ENCODE measurements around the gene WDR5B. TPM values are rescaled to one million over a fixed set of nuclear protein-coding genes. Genes with fewer than 3 reads are reported as not detected.

The WDR5B gene
- total and polyA plus RNA-seq, 2 of the 4 experiments (the other 2 are of a cell fraction), result 3.1 to 5.6 TPM

- no peak overlapping the region for H3K27ac ChIP-seq (ENCODE audit: insufficient read depth, low read length)
- H4K8ac ChIP-seq (ENCODE audit: low read depth in 2 of 2, low read length in 2 of 2), result no peak overlapping the region
- ATAC-seq (ENCODE audit: low read depth), result no peak
- POLR2A ChIA-PET (ENCODE audit: unreplicated experiment), result no interaction called here
- BruUV-seq (replicated peaks), result no TSS peak
- no peak overlapping the region for H3K9ac ChIP-seq (ENCODE audit: low read depth, low read length)
- no peak overlapping the region for H3K4me2 ChIP-seq (ENCODE audit: low read depth, low read length)
- H3K14ac ChIP-seq (replicated peaks; ENCODE audit: low read depth, low read length), result no peak overlapping the region
- no peak overlapping the region for H2AFZ ChIP-seq (replicated peaks; ENCODE audit: low read length, poor library complexity)
- H2BK120ac ChIP-seq (ENCODE audit: low read depth, low read length), result no peak overlapping the region
- no peak overlapping the region for H3K23ac ChIP-seq (ENCODE audit: low read depth, low read length)
- H2AK9ac ChIP-seq (replicated peaks; ENCODE audit: low read depth, low read length, poor library complexity), result no peak overlapping the region
- H3K79me1 ChIP-seq (ENCODE audit: low read depth in 1 of 2, low read length in 2 of 2), result peaks cover 16 to 30% of the 10 kb centered on the region in 2 experiments
- H3K56ac ChIP-seq (ENCODE audit: extremely low read depth, insufficient read depth, low read length), result no peak overlapping the region
- H2BK20ac ChIP-seq (ENCODE audit: low read depth, low read length), result no peak overlapping the region
- H3K36me3 ChIP-seq (ENCODE audit: control insufficient read depth, insufficient read depth, low read length), result peaks cover 13% of the 10 kb centered on the region
- H3K4me3 ChIP-seq (ENCODE audit: insufficient read depth, low read depth, low read length), result no peak overlapping the region
- no peak overlapping the region for H2AK5ac ChIP-seq (ENCODE audit: low read depth, low read length)
- no peak overlapping the region for H3K18ac ChIP-seq (ENCODE audit: low read depth, low read length)
- no peaks in the 10 kb centered on the region for H3K27me3 ChIP-seq (ENCODE audit: control insufficient read depth, insufficient read depth, low read length)
- H3K9me1 ChIP-seq (ENCODE audit: insufficient read depth, low read length), result peaks cover 3% of the 10 kb centered on the region; the same call in 1 of the 2 replicates
- no peaks in the 10 kb centered on the region for H3K9me3 ChIP-seq (ENCODE audit: control insufficient read depth, insufficient read depth, low read length)
- H3K4ac ChIP-seq (ENCODE audit: low read depth, low read length), result no peak overlapping the region
- CTCF ChIA-PET, result interaction anchor here (0.7 to 1.2 kb wide), 3 partner anchors 26 to 611 kb away, joined by 3 read pairs; partner anchors contain the start of gene FAM162A
- intact Hi-C loops (cut with micrococcal nuclease) (no loop called here), in situ Hi-C loops (cut with MboI; ENCODE audit: low sequenced_read_pairs) (no loop called here), dilution Hi-C loops (cut with HindIII; ENCODE audit: low sequenced_read_pairs, unreplicated experiment) (no loop called here)
- H4K91ac ChIP-seq (ENCODE audit: insufficient read depth, low read depth, low read length), result no peak overlapping the region
- no CpG with 5 or more reads among the region's 6 CpGs for WGBS, 2 experiments (ENCODE audit: extremely low coverage in 2 of 2, insufficient read length in 1 of 2)
- TF ChIP-seq CEBPB (IDR thresholded peaks at IDR 0.05; ENCODE audit: low read depth, low read length) (no peak), SMC3 (IDR thresholded peaks at IDR 0.05; ENCODE audit: low read depth, low read length) (no peak), MXI1 (IDR thresholded peaks at IDR 0.05; ENCODE audit: borderline replicate concordance, low read depth, low read length) (no peak), FOS (IDR thresholded peaks at IDR 0.05; ENCODE audit: low read depth, low read length) (no peak), RAD21 (IDR thresholded peaks at IDR 0.05; ENCODE audit: low read length) (no peak), RFX5 (IDR thresholded peaks at IDR 0.05; ENCODE audit: low read depth, low read length) (no peak), BHLHE40 (IDR thresholded peaks at IDR 0.05; ENCODE audit: low read depth, low read length) (no peak), MAZ (IDR thresholded peaks at IDR 0.05; ENCODE audit: borderline replicate concordance, low read depth, low read length) (no peak), CHD1 (IDR thresholded peaks at IDR 0.05; ENCODE audit: low read depth, low read length) (no peak), POLR2A (IDR thresholded peaks at IDR 0.05; ENCODE audit: low read depth, low read length) (no peak)
- no peak overlapping the region for H2BK15ac ChIP-seq (ENCODE audit: low read depth, low read length)
- DNase-seq, result no peak
- no peak overlapping the region for H4K5ac ChIP-seq (ENCODE audit: low read depth, low read length)
- no peak overlapping the region for H2BK5ac ChIP-seq (ENCODE audit: low read depth, low read length, poor library complexity, severe bottlenecking)
- H3K4me1 ChIP-seq (ENCODE audit: control insufficient read depth, insufficient read depth, low read length), result no peaks in the 10 kb centered on the region
- no peaks in the 10 kb centered on the region for H4K20me1 ChIP-seq (ENCODE audit: insufficient read depth, low read length)
Measured at GRCh38 chr3:122410639-122411038, 5.2 kb downstream of the WDR5B start.
